22Rv1 (cell line): ENCODE data around the gene NUMA1.

Source experiments
- ZFX ChIP-seq: fragments of 450-650 bp; IDR thresholded peaks from 2 replicates; pipeline ENCODE4 v1.6.1; 2017; ENCODE audit warnings: antibody characterized with exemption, borderline replicate concordance
- TF ChIP-seq, protein P1 (sequence below): fragments of 450-650 bp; IDR thresholded peaks from 2 replicates; pipeline ENCODE4 v1.5.1; 2017; ENCODE audit warnings: mild to moderate bottlenecking

DNA sequence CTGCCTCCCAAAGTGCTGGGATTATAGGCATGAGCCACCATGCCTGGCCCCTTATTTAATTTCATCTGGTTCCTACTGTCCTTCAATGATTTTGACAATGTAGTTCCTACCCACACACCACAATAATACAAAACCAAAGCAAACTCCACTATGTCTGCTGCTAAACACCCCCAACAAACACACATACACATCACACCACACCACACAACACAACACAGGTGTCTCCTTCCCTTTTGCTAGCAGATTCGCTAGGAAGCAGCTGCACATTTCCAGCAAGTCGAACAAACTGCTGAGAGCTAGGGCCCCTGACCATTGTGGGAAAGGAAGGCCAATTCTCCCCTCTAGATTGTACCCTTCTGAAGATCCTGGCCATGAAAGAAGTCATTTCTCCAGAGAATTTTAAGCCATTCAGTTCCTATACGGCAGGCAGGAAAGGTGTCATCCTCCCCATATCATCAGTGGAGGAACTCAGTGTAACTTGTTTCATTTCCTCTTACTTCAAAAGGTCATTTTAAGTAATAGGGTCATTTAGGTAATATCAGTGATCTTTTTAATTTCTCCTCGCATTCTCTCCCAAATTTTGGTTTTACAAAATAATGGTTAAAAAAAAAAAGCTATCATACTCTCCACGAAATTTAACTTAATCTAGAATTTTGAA, 18.5 kb downstream of the NUMA1 start:
- TF ChIP-seq, protein P1, sequence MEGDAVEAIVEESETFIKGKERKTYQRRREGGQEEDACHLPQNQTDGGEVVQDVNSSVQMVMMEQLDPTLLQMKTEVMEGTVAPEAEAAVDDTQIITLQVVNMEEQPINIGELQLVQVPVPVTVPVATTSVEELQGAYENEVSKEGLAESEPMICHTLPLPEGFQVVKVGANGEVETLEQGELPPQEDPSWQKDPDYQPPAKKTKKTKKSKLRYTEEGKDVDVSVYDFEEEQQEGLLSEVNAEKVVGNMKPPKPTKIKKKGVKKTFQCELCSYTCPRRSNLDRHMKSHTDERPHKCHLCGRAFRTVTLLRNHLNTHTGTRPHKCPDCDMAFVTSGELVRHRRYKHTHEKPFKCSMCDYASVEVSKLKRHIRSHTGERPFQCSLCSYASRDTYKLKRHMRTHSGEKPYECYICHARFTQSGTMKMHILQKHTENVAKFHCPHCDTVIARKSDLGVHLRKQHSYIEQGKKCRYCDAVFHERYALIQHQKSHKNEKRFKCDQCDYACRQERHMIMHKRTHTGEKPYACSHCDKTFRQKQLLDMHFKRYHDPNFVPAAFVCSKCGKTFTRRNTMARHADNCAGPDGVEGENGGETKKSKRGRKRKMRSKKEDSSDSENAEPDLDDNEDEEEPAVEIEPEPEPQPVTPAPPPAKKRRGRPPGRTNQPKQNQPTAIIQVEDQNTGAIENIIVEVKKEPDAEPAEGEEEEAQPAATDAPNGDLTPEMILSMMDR, result no peak
- TF ChIP-seq ZFX, result no peak
